HL-60 (cell line): ENCODE results near the gene ASB5.

Experiments
- CTCF ChIP-seq: IDR thresholded peaks from one replicate; pipeline ENCODE4 v1.5.1; 2011; ENCODE audit warnings: low read length, control low read depth, inconsistent platforms; ENCODE audit not compliant: insufficient read depth
- POLR2AphosphoS5 ChIP-seq: IDR thresholded peaks from 2 replicates; pipeline ENCODE4 v1.6.1; 2012; ENCODE audit warnings: low read depth
- SPI1 ChIP-seq: IDR thresholded peaks from 2 replicates; pipeline ENCODE4 v1.6.1; 2012; ENCODE audit warnings: low read depth, mild to moderate bottlenecking, borderline replicate concordance

DNA sequence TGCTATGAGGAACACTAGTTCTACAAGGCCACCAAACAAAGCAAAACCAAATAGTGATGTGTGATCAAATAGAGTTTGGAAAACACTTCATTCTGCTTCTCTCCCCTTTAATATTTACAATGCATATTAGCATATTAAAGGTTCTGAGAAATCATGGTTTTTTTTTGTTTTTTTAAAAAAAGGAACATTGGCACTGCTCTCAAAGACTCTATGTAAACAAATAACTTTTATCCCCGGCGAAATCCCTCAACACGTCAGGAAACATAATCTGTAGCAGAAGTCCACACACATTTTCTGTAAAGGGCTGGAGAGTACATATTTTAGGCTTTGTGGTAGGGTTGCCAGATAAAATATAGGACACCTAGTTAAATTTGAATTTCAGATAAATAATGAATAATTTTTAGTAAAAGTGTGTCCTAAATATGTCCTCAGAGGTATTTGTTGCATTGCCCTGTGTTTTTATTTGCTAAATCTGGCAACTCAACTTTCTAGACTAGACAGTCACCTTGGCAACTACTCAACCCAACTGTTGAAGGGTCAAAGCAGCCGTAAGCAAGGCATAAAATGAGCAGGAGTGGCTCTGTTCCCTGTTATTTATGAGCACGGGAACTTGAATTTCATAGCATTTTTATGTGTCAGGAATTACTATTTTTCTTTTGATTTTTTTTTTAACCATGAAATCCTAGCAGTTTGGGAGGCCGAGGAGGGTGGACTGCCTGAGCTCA is 82.2 kb downstream of the ASB5 start:
- TF ChIP-seq POLR2AphosphoS5 (no peak), CTCF (no peak), SPI1 (no peak)
